Small intestine (tissue), 16 donors: ENCODE results near the gene PRR15. TPM values are rescaled to one million over a fixed set of nuclear protein-coding genes. Genes with fewer than 3 reads are reported as not detected.
A peak's percentile ranks its signal among the peaks of the same experiment; 100 is the strongest.
"Not testable (repeated sequence)": the region's sequence is repeated elsewhere in the genome, so short reads cannot be mapped to it uniquely, and the experiment has no call there.

Experiments
- DNase-seq, 2 donors: peaks; one replicate each; pipeline versions ENCODE4 v3.0.0 to v3.0.0-alpha.2; 2013
- FAIRE-seq: peaks from 2 replicates; lab custom pipeline; 2012; peaks lifted over from hg19 to GRCh38; lab: Jason Lieb, UNC
- H3K27ac ChIP-seq, 3 donors: one replicate each; pipeline ENCODE4 v1.5.1; 2013; ENCODE audit warnings: low read length in 2 of 3, mild to moderate bottlenecking in 2 of 3, control low read depth in 1 of 3, inconsistent platforms in 1 of 3, low read depth in 1 of 3, moderate library complexity in 1 of 3
- H3K27me3 ChIP-seq, 3 donors: one replicate each; pipeline ENCODE4 v1.6.1; 2013; ENCODE audit warnings: low read length in 3 of 3, inconsistent platforms in 1 of 3; ENCODE audit not compliant: control insufficient read depth in 3 of 3, insufficient read depth in 3 of 3
- H3K36me3 ChIP-seq, 3 donors: one replicate each; pipeline ENCODE4 v1.6.1; 2013; ENCODE audit warnings: low read length in 3 of 3, inconsistent platforms in 1 of 3, low read depth in 1 of 3, mild to moderate bottlenecking in 1 of 3, moderate library complexity in 1 of 3; ENCODE audit not compliant: control insufficient read depth in 3 of 3, insufficient read depth in 2 of 3
- H3K4me1 ChIP-seq, 3 donors: one replicate each; pipeline ENCODE4 v1.6.1; 2013; ENCODE audit warnings: low read length in 2 of 3, inconsistent platforms in 1 of 3, low read depth in 1 of 3, mild to moderate bottlenecking in 1 of 3, moderate library complexity in 1 of 3; ENCODE audit not compliant: control insufficient read depth in 3 of 3, insufficient read depth in 2 of 3
- H3K4me3 ChIP-seq, 3 donors: one replicate each; pipeline ENCODE4 v1.5.1; 2013; ENCODE audit warnings: low read length in 3 of 3, control low read depth in 1 of 3, inconsistent platforms in 1 of 3, low read depth in 1 of 3, mild to moderate bottlenecking in 1 of 3, moderate library complexity in 1 of 3
- H3K9me3 ChIP-seq, 2 donors: one replicate each; pipeline ENCODE4 v1.6.1; 2013; ENCODE audit warnings: low read depth in 1 of 2, low read length in 1 of 2; ENCODE audit not compliant: control insufficient read depth in 2 of 2, insufficient read depth in 1 of 2
- WGBS, 3 donors: extraction: QIAGEN DNeasy Blood & Tissue Kit; methylation state at CpG; one replicate each; pipeline ENCODE4 v1.1.7; 2013; 5-methylcytosine and 5-hydroxymethylcytosine counted together
- long read RNA-seq, 10 donors: transcript quantifications; one replicate each; lab custom pipeline, GENCODE V29; 2026
- polyA plus RNA-seq, 4 donors: library from polyadenylated mRNA; stranded (reverse) in 3 of 4; unstranded in 1 of 4; fragments of 200-250 nt in 3 of 4; fragments of 120-200 nt in 1 of 4; gene quantifications; one replicate each; pipeline versions ENCODE4 v1.2.1 to v1.2.3, GENCODE V29; 2013
- donor health status: healthy with polysubstance abuse.
- donor health status: control.
- donor health status: control.
- donor health status: Bipolar disorder and iron deficiency.
- donor health status: healthy.

The PRR15 gene, protein sequence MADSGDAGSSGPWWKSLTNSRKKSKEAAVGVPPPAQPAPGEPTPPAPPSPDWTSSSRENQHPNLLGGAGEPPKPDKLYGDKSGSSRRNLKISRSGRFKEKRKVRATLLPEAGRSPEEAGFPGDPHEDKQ
- polyA plus RNA-seq = 100 to 1,000 TPM in 2 of 4 donors, 10 to 100 TPM in 2; 58.9 to 179 (median 118) TPM
- long read RNA-seq, donor 1, transcript PRR15-201 (2 exons, 1,678 nt) = major isoform, 46 of 59 reads
- long read RNA-seq, donor 1, transcript PRR15-202 (2 exons, 503 nt) = minor isoform, 6 of 59 reads
- long read RNA-seq, donor 1, partial matches to known transcripts = 0 of 59 reads
- long read RNA-seq, donor 1, other reads (novel, unspliced or antisense) = 7 of 59 reads
- long read RNA-seq, donor 2, transcript PRR15-201 (2 exons, 1,678 nt) = major isoform, 9 of 11 reads
- long read RNA-seq, donor 2, partial matches to known transcripts = 0 of 11 reads
- long read RNA-seq, donor 2, other reads (novel, unspliced or antisense) = 0 of 11 reads
- long read RNA-seq, donor 3, transcript PRR15-201 (2 exons, 1,678 nt) = major isoform, 15 of 16 reads
- long read RNA-seq, donor 3, partial matches to known transcripts = 0 of 16 reads
- long read RNA-seq, donor 3, other reads (novel, unspliced or antisense) = 0 of 16 reads
- long read RNA-seq, donor 4 = 0 reads
- long read RNA-seq, donor 5, transcript PRR15-201 (2 exons, 1,678 nt) = major isoform, 6 of 6 reads
- long read RNA-seq, donor 5, partial matches to known transcripts = 0 of 6 reads
- long read RNA-seq, donor 5, other reads (novel, unspliced or antisense) = 0 of 6 reads
- long read RNA-seq, donor 6, transcript PRR15-201 (2 exons, 1,678 nt) = major isoform, 25 of 33 reads
- long read RNA-seq, donor 6, partial matches to known transcripts = 0 of 33 reads
- long read RNA-seq, donor 6, other reads (novel, unspliced or antisense) = 6 of 33 reads
- long read RNA-seq, donor 7 = 0 reads
- long read RNA-seq, donor 8 = 0 reads
- long read RNA-seq, donor 9, transcript PRR15-201 (2 exons, 1,678 nt) = major isoform, 5 of 5 reads
- long read RNA-seq, donor 9, partial matches to known transcripts = 0 of 5 reads
- long read RNA-seq, donor 9, other reads (novel, unspliced or antisense) = 0 of 5 reads
- long read RNA-seq, donor 10, transcript PRR15-201 (2 exons, 1,678 nt) = major isoform, 13 of 15 reads
- long read RNA-seq, donor 10, partial matches to known transcripts = 0 of 15 reads
- long read RNA-seq, donor 10, other reads (novel, unspliced or antisense) = 0 of 15 reads

DNA sequence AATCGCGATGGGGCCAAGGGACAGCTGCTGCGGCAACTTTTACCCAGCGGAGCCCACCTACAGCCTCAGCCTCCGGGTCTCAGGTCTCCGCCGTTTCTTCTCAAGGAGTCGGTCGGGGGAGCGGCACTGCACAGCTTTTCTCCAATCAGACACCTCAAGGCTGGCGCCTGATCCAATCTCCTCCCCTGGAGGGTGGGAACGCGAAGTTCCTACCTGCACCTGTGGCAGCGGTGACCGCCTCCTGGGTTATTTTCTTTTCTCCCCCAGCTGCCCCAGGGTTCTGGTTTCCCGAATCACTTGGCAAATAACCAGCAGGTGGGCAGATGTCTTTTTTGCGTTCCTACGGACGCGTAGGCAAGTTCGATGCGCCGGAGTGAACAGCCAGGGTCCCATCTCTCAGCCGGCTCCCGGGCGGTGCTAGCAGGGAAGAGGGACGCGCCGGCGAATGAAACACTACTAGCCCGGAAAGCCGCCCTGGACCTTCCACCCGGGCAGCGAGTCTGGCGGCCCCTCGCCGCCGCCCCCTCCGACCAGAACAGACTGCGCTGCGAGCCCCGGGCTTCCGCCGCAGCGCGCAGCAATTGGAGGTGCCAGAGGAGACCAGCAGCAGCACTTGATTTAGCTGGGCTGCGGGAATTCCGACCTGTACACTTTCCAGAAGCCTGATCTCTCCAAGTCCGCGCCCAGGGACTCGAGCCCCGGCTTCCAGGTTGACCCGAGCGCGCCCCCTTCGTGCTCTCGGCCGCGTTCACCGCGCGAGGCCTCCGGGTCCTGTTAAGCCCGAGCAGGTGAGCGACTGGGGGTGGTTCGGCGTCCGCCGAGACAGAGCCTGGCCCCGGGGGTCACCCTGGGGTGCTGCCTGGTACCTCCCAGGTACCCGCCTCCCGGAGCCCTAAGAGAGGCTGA is at the start of gene PRR15:
PRR15 (plus strand) TSS at position 246 of the 906 bp plus-strand sequence. CDS start 2,495 bp downstream, outside the sequence.
- 1% methylated on average over 70 to 72 of the region's 72 CpGs for WGBS, 3 donors
- peaks cover 0 to 28% (median 8%) of the 10 kb centered on the region in 3 donors for H3K27me3 ChIP-seq
- H3K27ac ChIP-seq = peak within 1 kb of the TSS; percentile 91 to 99 (median 99)

DNA sequence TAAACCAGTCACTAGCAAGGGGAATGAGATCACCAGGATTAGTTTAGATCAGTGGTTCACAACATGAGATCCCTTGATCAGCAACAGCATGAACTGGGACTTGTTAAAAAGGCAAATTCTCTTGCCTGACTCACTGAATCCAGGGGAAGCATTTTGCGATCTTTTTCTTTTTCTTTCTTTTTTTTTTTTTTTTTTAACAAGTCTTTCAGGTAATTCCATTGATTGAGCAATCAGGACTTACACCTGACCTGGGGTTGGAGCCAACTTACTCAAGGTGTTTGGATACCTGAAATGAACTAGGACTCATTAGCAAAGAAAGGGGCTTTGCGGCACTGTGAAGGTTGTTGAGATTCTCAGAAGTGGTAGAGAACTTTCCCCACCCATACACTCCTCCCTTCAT is 47.1 kb upstream of the PRR15 start:
- peaks cover 0 to 2% (median 0%) of the 10 kb centered on the region in 3 donors for H3K4me1 ChIP-seq
- peaks cover 2 to 20% (median 13%) of the 10 kb centered on the region in 3 donors for H3K36me3 ChIP-seq
- H3K9me3 ChIP-seq = no peaks in the 10 kb centered on the region
- H3K4me3 ChIP-seq = no peak overlapping the region
- H3K27ac ChIP-seq = no peak overlapping the region
- DNase-seq (peak in 1 of 2 donors; percentile 45), FAIRE-seq (no peak)
- WGBS, 3 donors = 54 to 74% (median 55%) methylated on average over 2 of the region's 2 CpGs
- no peaks in the 10 kb centered on the region for H3K27me3 ChIP-seq

More for the DNA sequence above, at the start of gene PRR15:
- Histone ChIP-seq H3K4me3 (peak within 1 kb of the TSS; percentile 31 to 96 (median 87)), H3K4me1 (peaks cover 0 to 7% (median 0%) of the 10 kb centered on the region in 3 donors), H3K9me3 (no peaks in the 10 kb centered on the region), H3K36me3 (peaks cover 0 to 14% (median 0%) of the 10 kb centered on the region in 3 donors)
- DNase-seq (peak; percentile 94 to 97), FAIRE-seq (no peak)

DNA sequence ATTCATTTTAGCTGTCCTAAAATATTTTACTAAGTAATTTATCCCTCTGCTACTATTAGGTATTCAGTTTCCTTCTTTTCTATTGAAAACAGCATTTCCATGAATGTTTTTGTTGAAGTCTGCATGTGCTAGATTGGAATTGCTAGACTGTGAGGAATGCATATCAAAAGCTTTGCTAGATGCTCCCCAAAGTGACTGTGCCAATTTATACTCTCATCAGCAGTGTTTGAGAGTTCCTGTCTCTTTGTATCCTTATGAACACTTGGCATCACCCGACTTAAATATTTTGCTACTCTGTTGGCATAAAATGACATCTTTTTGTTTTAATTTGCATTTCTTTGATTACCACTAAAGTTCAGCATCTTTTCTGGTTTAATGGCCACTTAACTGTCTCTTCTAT is 45.0 kb upstream of the PRR15 start:
- WGBS, 3 donors = 74 to 83% (median 79%) methylated on average over 1 of the region's 1 CpG
- no peaks in the 10 kb centered on the region for H3K27me3 ChIP-seq
- H3K36me3 ChIP-seq = peaks cover 0 to 11% (median 9%) of the 10 kb centered on the region in 3 donors
- peaks cover 0 to 2% (median 0%) of the 10 kb centered on the region in 3 donors for H3K4me1 ChIP-seq
- FAIRE-seq (no peak), DNase-seq (no peak)
- H3K4me3 ChIP-seq = no peak overlapping the region
- no peaks in the 10 kb centered on the region for H3K9me3 ChIP-seq
- no peak overlapping the region for H3K27ac ChIP-seq

DNA sequence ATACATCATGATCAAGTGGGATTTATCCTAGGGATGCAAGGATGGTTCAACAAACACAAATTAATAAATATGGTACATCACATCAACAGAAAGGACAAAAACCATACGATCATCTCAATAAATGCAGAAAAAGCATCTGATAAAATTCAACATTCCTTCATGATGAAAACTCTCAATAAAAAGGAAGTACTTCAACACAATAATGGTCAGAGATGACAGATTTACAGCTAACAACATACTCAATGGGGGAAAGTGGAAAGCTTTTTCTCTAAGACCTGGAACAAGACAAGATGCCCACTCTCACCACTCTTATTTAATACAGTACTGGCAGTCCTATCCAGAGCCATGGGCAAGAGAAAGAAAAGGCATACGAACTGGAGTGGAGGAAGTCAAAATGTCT is 39.9 kb upstream of the PRR15 start:
- DNase-seq (no peak), FAIRE-seq (no peak)
- H3K4me3 ChIP-seq = no peak overlapping the region
- H3K27me3 ChIP-seq = no peaks in the 10 kb centered on the region
- no peak overlapping the region for H3K27ac ChIP-seq
- peaks cover 0 to 3% of the 10 kb centered on the region in 2 donors for H3K9me3 ChIP-seq
- peaks cover 0 to 13% (median 0%) of the 10 kb centered on the region in 3 donors for H3K36me3 ChIP-seq
- H3K4me1 ChIP-seq = no peaks in the 10 kb centered on the region
- WGBS, 3 donors = 78 to 90% (median 80%) methylated on average over 2 of the region's 2 CpGs

DNA sequence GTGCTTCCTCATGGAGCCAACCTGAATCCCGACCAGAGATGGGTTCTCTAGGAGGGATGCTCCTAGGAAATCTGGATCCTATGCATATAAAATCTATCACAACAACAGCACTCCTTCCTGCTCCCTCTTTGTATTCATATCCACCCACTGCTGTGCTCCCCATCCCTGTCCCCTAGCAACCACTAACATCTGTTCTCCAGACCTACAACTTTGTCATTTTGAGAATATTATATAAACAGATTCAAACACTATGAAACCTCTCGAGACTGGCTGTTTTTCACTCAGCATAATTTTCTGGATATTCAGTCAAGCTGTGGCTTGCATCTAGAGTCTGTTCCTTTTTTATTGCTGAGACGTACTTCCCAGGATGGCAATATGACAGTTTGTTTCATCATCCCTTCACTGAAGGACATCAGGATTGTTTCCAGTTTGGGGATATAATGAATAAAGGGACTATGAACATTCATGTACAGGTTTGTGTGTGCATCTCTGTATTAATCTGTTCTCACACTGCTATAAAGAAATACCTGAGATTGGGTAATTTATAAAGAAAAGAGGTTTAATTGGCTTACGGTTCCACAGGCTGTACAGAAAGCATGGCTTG is 36.0 kb upstream of the PRR15 start:
- FAIRE-seq (no peak), DNase-seq (no peak)
- H3K4me3 ChIP-seq = no peak overlapping the region
- no peaks in the 10 kb centered on the region for H3K27me3 ChIP-seq
- H3K9me3 ChIP-seq = peaks cover 0 to 3% of the 10 kb centered on the region in 2 donors
- H3K36me3 ChIP-seq = peaks cover 0 to 13% (median 0%) of the 10 kb centered on the region in 3 donors
- H3K4me1 ChIP-seq = no peaks in the 10 kb centered on the region
- 77 to 94% (median 82%) methylated on average over 4 of the region's 4 CpGs for WGBS, 3 donors
- H3K27ac ChIP-seq = no peak overlapping the region

DNA sequence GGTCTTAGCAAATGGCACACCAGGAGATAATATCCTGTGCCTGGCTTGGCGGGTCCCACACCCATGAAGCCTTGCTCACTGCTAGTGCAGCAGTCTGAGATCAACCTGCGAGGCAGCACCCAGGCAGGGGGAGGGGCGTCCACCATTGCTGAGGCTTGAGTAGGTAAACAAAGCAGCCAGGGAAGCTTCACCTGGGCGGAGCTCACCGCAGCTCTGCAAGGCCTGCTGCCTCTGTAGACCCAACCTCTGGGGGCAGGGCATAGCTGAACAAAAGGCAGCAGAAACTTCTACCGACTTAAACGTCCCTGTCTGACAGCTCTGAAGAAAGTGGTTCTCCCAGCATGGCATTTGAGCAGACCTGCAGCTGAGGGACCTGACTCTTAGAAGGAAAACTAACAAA is 35.1 kb upstream of the PRR15 start:
- H3K4me1 ChIP-seq, H3K9me3 ChIP-seq, DNase-seq, FAIRE-seq, H3K27me3 ChIP-seq, H3K27ac ChIP-seq, H3K4me3 ChIP-seq: not testable (repeated sequence)
- peaks cover 0 to 13% (median 0%) of the 10 kb centered on the region in 3 donors for H3K36me3 ChIP-seq
- 79 to 86% (median 80%) methylated on average over 7 of the region's 7 CpGs for WGBS, 3 donors

DNA sequence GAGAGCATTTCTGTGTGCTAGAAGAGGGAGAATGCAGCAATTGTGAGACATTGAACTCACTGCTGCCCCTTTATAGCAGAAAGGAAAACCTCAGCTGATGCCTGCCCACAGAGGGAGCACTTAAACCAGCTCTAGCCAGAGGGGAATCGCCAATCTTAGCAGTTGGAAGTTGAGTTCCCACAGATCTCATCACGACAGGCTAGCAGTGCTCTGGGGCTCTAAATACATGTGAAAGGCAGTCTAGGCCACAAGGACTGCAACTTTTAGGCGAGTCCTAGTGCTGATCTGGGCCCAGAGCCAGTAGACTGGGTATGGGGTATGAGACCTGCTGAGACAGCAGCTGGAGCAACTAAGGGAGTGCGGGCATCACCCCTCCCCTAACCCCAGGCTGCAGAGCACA is 25.2 kb upstream of the PRR15 start:
- no peak overlapping the region for H3K4me3 ChIP-seq
- H3K4me1 ChIP-seq = no peaks in the 10 kb centered on the region
- no peaks in the 10 kb centered on the region for H3K27me3 ChIP-seq
- peaks cover 0 to 3% (median 0%) of the 10 kb centered on the region in 3 donors for H3K36me3 ChIP-seq
- no peak for FAIRE-seq
- WGBS, 3 donors = 78 to 84% (median 81%) methylated on average over 4 of the region's 4 CpGs
- H3K9me3 ChIP-seq = peaks cover 0 to 4% of the 10 kb centered on the region in 2 donors
- no peak overlapping the region for H3K27ac ChIP-seq
- peak in 1 of 2 donors; percentile 13 for DNase-seq
